GM10266 (cell line): ENCODE results near the gene P2RX1.

Source experiments
- DNase-seq: peaks from one replicate; pipeline ENCODE4 v3.0.0; 2012; ENCODE audit errors: extremely low spot score
- CTCF ChIP-seq: IDR thresholded peaks from 2 replicates; pipeline ENCODE4 v1.5.1; 2012; ENCODE audit warnings: mild to moderate bottlenecking, low read depth; ENCODE audit not compliant: control insufficient read depth, insufficient read depth; ENCODE audit errors: missing control alignments

The P2RX1 gene

DNA sequence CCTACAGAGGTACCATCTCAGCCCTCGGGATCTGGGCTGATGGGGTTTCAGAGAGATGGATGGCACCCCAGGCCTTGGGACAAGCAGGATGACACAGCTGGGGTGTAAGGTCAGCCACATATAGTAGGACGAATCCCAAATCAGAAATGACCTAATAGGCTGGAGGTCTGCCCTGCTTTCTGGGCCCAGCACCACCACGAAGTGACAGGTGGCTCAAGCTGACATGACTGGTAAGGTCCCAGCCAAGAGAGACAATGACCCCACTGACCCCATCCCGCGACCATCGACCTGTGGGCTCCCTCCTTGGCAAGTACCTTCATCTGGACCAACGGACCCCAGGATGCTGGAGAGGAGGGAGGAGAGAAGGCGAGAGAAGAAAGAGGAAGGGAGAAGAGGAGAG lies 39.0 kb downstream of the P2RX1 start:
- no peak for DNase-seq
- TF ChIP-seq CTCF, result no peak

- TF ChIP-seq CTCF, result no peak
- DNase-seq, result no peak
Observed at GRCh38 chr17:3875317-3875716, 40.9 kb downstream of the P2RX1 start.

GRCh38 chr17:3873862-3874261 lies 42.4 kb downstream of the P2RX1 start:
- no peak for DNase-seq
- TF ChIP-seq CTCF, result no peak

- DNase-seq, result peak; percentile 72
- TF ChIP-seq CTCF, result no peak
Observed at GRCh38 chr17:3870871-3871306, 45.4 kb downstream of the P2RX1 start.

DNA sequence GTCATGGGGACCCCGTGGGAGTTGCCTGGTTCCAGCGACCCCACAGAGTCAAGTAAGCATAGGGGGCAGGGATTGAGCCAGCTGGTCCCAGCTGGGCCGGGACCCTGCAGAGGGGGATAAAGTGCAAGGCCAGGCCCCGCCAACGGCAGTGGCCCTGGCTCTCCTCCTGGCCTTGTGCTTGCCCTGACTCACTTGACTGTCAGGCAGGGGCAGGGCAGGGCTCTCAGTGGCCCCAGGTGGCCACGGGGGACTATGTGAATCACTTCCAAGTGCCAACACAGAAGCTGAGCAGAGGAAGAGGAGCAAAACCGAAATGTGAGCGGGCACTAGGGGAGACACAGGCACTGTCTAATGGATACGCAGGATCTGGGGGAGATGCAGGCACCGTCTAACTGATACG lies 48.7 kb downstream of the P2RX1 start:
- DNase-seq, result no peak
- TF ChIP-seq CTCF, result no peak

- no peak for DNase-seq
- no peak for TF ChIP-seq CTCF
Observed at GRCh38 chr17:3867106-3867505, 49.2 kb downstream of the P2RX1 start.

DNA sequence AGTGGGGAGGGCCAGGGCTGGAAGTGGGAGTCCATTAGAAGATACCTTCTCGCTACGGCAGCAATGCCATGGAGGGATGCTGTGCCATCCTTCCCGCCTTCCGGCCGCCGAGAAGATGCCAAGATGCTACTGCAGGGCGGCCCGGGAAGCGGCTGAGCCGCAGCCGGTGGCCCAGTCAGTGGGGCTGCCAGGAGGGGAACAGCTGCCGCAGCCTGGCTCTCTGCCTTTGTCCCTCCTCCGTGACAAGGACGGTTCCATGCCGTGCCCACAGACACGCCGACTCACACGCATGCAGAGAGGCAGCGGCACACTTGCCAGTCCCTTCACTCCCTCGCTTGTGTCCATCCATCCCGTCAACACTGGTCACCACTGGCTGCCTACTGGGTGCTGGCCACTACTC lies 50.0 kb downstream of the P2RX1 start:
- no peak for DNase-seq
- TF ChIP-seq CTCF, result no peak
